C4-2B (cell line): ENCODE measurements around the gene DHTKD1.
"Not testable (repeated sequence)": the region's sequence is repeated elsewhere in the genome, so short reads cannot be mapped to it uniquely, and the experiment has no call there.

Experiments used
- CTCF ChIP-seq: fragments of 450-650 bp; conservative IDR thresholded peaks from 2 replicates; pipeline ENCODE4 v1.5.1; 2017; ENCODE audit warnings: mild to moderate bottlenecking
- ZFX ChIP-seq: fragments of 450-650 bp; IDR thresholded peaks from 2 replicates; pipeline ENCODE4 v1.6.1; 2017

GRCh38 chr10:12171512-12171911, 102.8 kb downstream of the DHTKD1 start:
- TF ChIP-seq CTCF, ZFX: not testable (repeated sequence)
